ENCODE results near the gene BARHL2. TPM values are rescaled to one million over a fixed set of nuclear protein-coding genes. Genes with fewer than 3 reads are reported as not detected.

BARHL2 gene
- total and polyA plus RNA-seq, 5 donors from 2014 or later = not detected

- DNase-seq (no peak), ATAC-seq (ENCODE audit: low read depth in 2 of 2) (no peak)
- Mint-ChIP-seq H3K36me3 (no peaks in the 10 kb centered on the region), H3K27ac (no peak overlapping the region), H3K4me1 (peaks cover 13 to 36% (median 27%) of the 10 kb centered on the region in 4 donors), H3K4me3 (peak overlapping the region; percentile 29 to 73 (median 52)), H3K27me3 (peaks cover 91% of the 10 kb centered on the region), H3K9me3 (peaks cover 0 to 23% (median 9%) of the 10 kb centered on the region in 7 donors)
- H3K36me3 ChIP-seq (ENCODE audit: control insufficient read depth, insufficient read depth, low read length) = no peaks in the 10 kb centered on the region
- H3K9me3 ChIP-seq (ENCODE audit: control insufficient read depth in 2 of 2, low read length in 2 of 2) = peaks cover 7 to 16% of the 10 kb centered on the region in 2 experiments
- H3K27me3 ChIP-seq (ENCODE audit: control insufficient read depth, insufficient read depth, low read length) = peaks cover 54% of the 10 kb centered on the region
- peaks cover 6% of the 10 kb centered on the region for H3K4me1 ChIP-seq (ENCODE audit: control insufficient read depth, insufficient read depth, low read length, poor library complexity, severe bottlenecking)
- H3K27ac ChIP-seq (ENCODE audit: insufficient read depth, low read length, poor library complexity, severe bottlenecking) = no peak overlapping the region
- H3K4me3 ChIP-seq (ENCODE audit: low read depth, low read length) = no peak overlapping the region
These were observed 208 bp upstream of the BARHL2 start for GRCh38 chr1:90717356-90717664.

- Histone ChIP-seq H3K9me3 (ENCODE audit: control insufficient read depth in 2 of 2, low read length in 2 of 2) (peaks cover 5 to 16% of the 10 kb centered on the region in 2 experiments), H3K27me3 (ENCODE audit: control insufficient read depth, insufficient read depth, low read length) (peaks cover 52% of the 10 kb centered on the region), H3K27ac (ENCODE audit: insufficient read depth, low read length, poor library complexity, severe bottlenecking) (no peak overlapping the region), H3K4me1 (ENCODE audit: control insufficient read depth, insufficient read depth, low read length, poor library complexity, severe bottlenecking) (peaks cover 6% of the 10 kb centered on the region), H3K4me3 (ENCODE audit: low read depth, low read length) (no peak overlapping the region), H3K36me3 (ENCODE audit: control insufficient read depth, insufficient read depth, low read length) (no peaks in the 10 kb centered on the region)
- Mint-ChIP-seq H3K4me3 (peak overlapping the region in 3 of 4 donors; percentile 11 to 70 (median 29)), H3K36me3 (no peaks in the 10 kb centered on the region), H3K9me3 (peaks cover 0 to 21% (median 6%) of the 10 kb centered on the region in 7 donors), H3K27ac (peak overlapping the region in 1 of 3 donors; percentile 29), H3K4me1 (peaks cover 12 to 32% (median 22%) of the 10 kb centered on the region in 4 donors), H3K27me3 (peaks cover 92% of the 10 kb centered on the region)
- no peak for DNase-seq
- no peak for ATAC-seq (ENCODE audit: low read depth in 2 of 2)
These were observed 905 bp downstream of the BARHL2 start for GRCh38 chr1:90716243-90716551.

- Histone ChIP-seq H3K4me3 (ENCODE audit: low read depth, low read length) (no peak overlapping the region), H3K27ac (ENCODE audit: insufficient read depth, low read length, poor library complexity, severe bottlenecking) (no peak overlapping the region), H3K4me1 (ENCODE audit: control insufficient read depth, insufficient read depth, low read length, poor library complexity, severe bottlenecking) (peaks cover 6% of the 10 kb centered on the region), H3K27me3 (ENCODE audit: control insufficient read depth, insufficient read depth, low read length) (peaks cover 51% of the 10 kb centered on the region), H3K9me3 (ENCODE audit: control insufficient read depth in 2 of 2, low read length in 2 of 2) (peaks cover 1 to 9% of the 10 kb centered on the region in 2 experiments), H3K36me3 (ENCODE audit: control insufficient read depth, insufficient read depth, low read length) (no peaks in the 10 kb centered on the region)
- peaks cover 92% of the 10 kb centered on the region for H3K27me3 Mint-ChIP-seq
- no peak overlapping the region for H3K27ac Mint-ChIP-seq
- H3K4me3 Mint-ChIP-seq = peak overlapping the region in 1 of 4 donors; percentile 24
- peaks cover 10 to 30% (median 19%) of the 10 kb centered on the region in 4 donors for H3K4me1 Mint-ChIP-seq
- DNase-seq (no peak), ATAC-seq (ENCODE audit: low read depth in 2 of 2) (no peak)
- no peaks in the 10 kb centered on the region for H3K36me3 Mint-ChIP-seq
- peaks cover 0 to 14% (median 5%) of the 10 kb centered on the region in 7 donors for H3K9me3 Mint-ChIP-seq
These were observed 1.8 kb downstream of the BARHL2 start for GRCh38 chr1:90715309-90715708.

GRCh38 chr1:90714521-90714951, 2.6 kb downstream of the BARHL2 start:
- H3K36me3 Mint-ChIP-seq = no peaks in the 10 kb centered on the region
- peaks cover 10 to 27% (median 17%) of the 10 kb centered on the region in 4 donors for H3K4me1 Mint-ChIP-seq
- H3K27ac Mint-ChIP-seq = no peak overlapping the region

GRCh38 chr1:90713741-90714509, 3.2 kb downstream of the BARHL2 start:
- Mint-ChIP-seq H3K27me3 (peaks cover 93% of the 10 kb centered on the region), H3K4me1 (peaks cover 8 to 23% (median 17%) of the 10 kb centered on the region in 4 donors), H3K4me3 (no peak overlapping the region), H3K36me3 (no peaks in the 10 kb centered on the region), H3K27ac (no peak overlapping the region), H3K9me3 (peaks cover 0 to 12% (median under 1%) of the 10 kb centered on the region in 7 donors)
- peaks cover 0 to 1% of the 10 kb centered on the region in 2 experiments for H3K9me3 ChIP-seq (ENCODE audit: control insufficient read depth in 2 of 2, low read length in 2 of 2)
- H3K27ac ChIP-seq (ENCODE audit: insufficient read depth, low read length, poor library complexity, severe bottlenecking) = no peak overlapping the region
- H3K4me1 ChIP-seq (ENCODE audit: control insufficient read depth, insufficient read depth, low read length, poor library complexity, severe bottlenecking) = peaks cover 6% of the 10 kb centered on the region
- no peak overlapping the region for H3K4me3 ChIP-seq (ENCODE audit: low read depth, low read length)
- ATAC-seq (ENCODE audit: low read depth in 2 of 2) = no peak
- peaks cover 56% of the 10 kb centered on the region for H3K27me3 ChIP-seq (ENCODE audit: control insufficient read depth, insufficient read depth, low read length)
- DNase-seq = no peak
- no peaks in the 10 kb centered on the region for H3K36me3 ChIP-seq (ENCODE audit: control insufficient read depth, insufficient read depth, low read length)

More at GRCh38 chr1:90714521-90714951, 2.6 kb downstream of the BARHL2 start:
- Histone ChIP-seq H3K36me3 (ENCODE audit: control insufficient read depth, insufficient read depth, low read length) (no peaks in the 10 kb centered on the region), H3K4me1 (ENCODE audit: control insufficient read depth, insufficient read depth, low read length, poor library complexity, severe bottlenecking) (peaks cover 6% of the 10 kb centered on the region), H3K9me3 (ENCODE audit: control insufficient read depth in 2 of 2, low read length in 2 of 2) (peaks cover 1% of the 10 kb centered on the region in 2 experiments), H3K27me3 (ENCODE audit: control insufficient read depth, insufficient read depth, low read length) (peaks cover 53% of the 10 kb centered on the region), H3K27ac (ENCODE audit: insufficient read depth, low read length, poor library complexity, severe bottlenecking) (no peak overlapping the region), H3K4me3 (ENCODE audit: low read depth, low read length) (no peak overlapping the region)
- peaks cover 0 to 12% (median 3%) of the 10 kb centered on the region in 7 donors for H3K9me3 Mint-ChIP-seq
- DNase-seq = no peak
- peaks cover 93% of the 10 kb centered on the region for H3K27me3 Mint-ChIP-seq
- no peak overlapping the region for H3K4me3 Mint-ChIP-seq
- no peak for ATAC-seq (ENCODE audit: low read depth in 2 of 2)

GRCh38 chr1:90712915-90713730, 4.0 kb downstream of the BARHL2 start:
- DNase-seq (no peak), ATAC-seq (ENCODE audit: low read depth in 2 of 2) (no peak)
- Histone ChIP-seq H3K4me1 (ENCODE audit: control insufficient read depth, insufficient read depth, low read length, poor library complexity, severe bottlenecking) (peaks cover 2% of the 10 kb centered on the region), H3K27ac (ENCODE audit: insufficient read depth, low read length, poor library complexity, severe bottlenecking) (no peak overlapping the region), H3K9me3 (ENCODE audit: control insufficient read depth in 2 of 2, low read length in 2 of 2) (peaks cover 0 to 1% of the 10 kb centered on the region in 2 experiments), H3K36me3 (ENCODE audit: control insufficient read depth, insufficient read depth, low read length) (no peaks in the 10 kb centered on the region), H3K4me3 (ENCODE audit: low read depth, low read length) (no peak overlapping the region), H3K27me3 (ENCODE audit: control insufficient read depth, insufficient read depth, low read length) (peaks cover 61% of the 10 kb centered on the region)
- Mint-ChIP-seq H3K4me3 (peak overlapping the region in 3 of 4 donors; percentile 15 to 51 (median 38)), H3K4me1 (peaks cover 6 to 19% (median 14%) of the 10 kb centered on the region in 4 donors), H3K36me3 (no peaks in the 10 kb centered on the region), H3K27me3 (peaks cover 96% of the 10 kb centered on the region), H3K9me3 (peaks cover 0 to 17% (median 0%) of the 10 kb centered on the region in 7 donors), H3K27ac (peak overlapping the region in 1 of 3 donors; percentile 18)

GRCh38 chr1:90712153-90712856, 4.8 kb downstream of the BARHL2 start:
- no peak overlapping the region for H3K27ac ChIP-seq (ENCODE audit: insufficient read depth, low read length, poor library complexity, severe bottlenecking)
- Mint-ChIP-seq H3K9me3 (peaks cover 0 to 16% (median 0%) of the 10 kb centered on the region in 7 donors), H3K27me3 (peaks cover 100% of the 10 kb centered on the region), H3K4me1 (peaks cover 6 to 22% (median 14%) of the 10 kb centered on the region in 4 donors), H3K4me3 (peak overlapping the region in 2 of 4 donors; percentile 38 to 47), H3K27ac (peak overlapping the region in 1 of 3 donors; percentile 32), H3K36me3 (no peaks in the 10 kb centered on the region)
- H3K4me3 ChIP-seq (ENCODE audit: low read depth, low read length) = no peak overlapping the region
- peaks cover 0 to 1% of the 10 kb centered on the region in 2 experiments for H3K9me3 ChIP-seq (ENCODE audit: control insufficient read depth in 2 of 2, low read length in 2 of 2)
- ATAC-seq (ENCODE audit: low read depth in 2 of 2) = no peak
- no peaks in the 10 kb centered on the region for H3K36me3 ChIP-seq (ENCODE audit: control insufficient read depth, insufficient read depth, low read length)
- H3K27me3 ChIP-seq (ENCODE audit: control insufficient read depth, insufficient read depth, low read length) = peaks cover 68% of the 10 kb centered on the region
- DNase-seq = no peak
- H3K4me1 ChIP-seq (ENCODE audit: control insufficient read depth, insufficient read depth, low read length, poor library complexity, severe bottlenecking) = peaks cover 2% of the 10 kb centered on the region
